OCI-LY1 (cell line): ENCODE measurements around the gene SECISBP2L.

ENCODE experiments used
- H2AFZ ChIP-seq: fragments of 200-600 bp; sonication (generic), shearing (Covaris generic); 2 replicates; pipeline ENCODE4 v1.6.0; 2014; ENCODE audit warnings: antibody characterized with exemption, mild to moderate bottlenecking, low read length
- H3F3A ChIP-seq: fragments of 200-600 bp; sonication (generic), shearing (Covaris generic); 2 replicates; pipeline ENCODE4 v1.6.0; 2014; ENCODE audit warnings: mild to moderate bottlenecking, antibody characterized with exemption, low read length, moderate library complexity; ENCODE audit not compliant: insufficient read depth
- H3K27ac ChIP-seq: fragments of 200-600 bp; sonication (generic); 2 replicates; pipeline ENCODE4 v1.5.1; 2014; ENCODE audit warnings: low read length, mixed run types, mild to moderate bottlenecking, low read depth; ENCODE audit not compliant: poor library complexity, severe bottlenecking
- H3K27me3 ChIP-seq: fragments of 200-600 bp; sonication (generic); 2 replicates; pipeline ENCODE4 v1.6.0; 2014; ENCODE audit warnings: antibody characterized with exemption, mild to moderate bottlenecking, low read length, moderate library complexity; ENCODE audit not compliant: insufficient read depth
- H3K36me3 ChIP-seq: fragments of 200-600 bp; sonication (generic); 2 replicates; pipeline ENCODE4 v1.6.1; 2014; ENCODE audit warnings: mild to moderate bottlenecking, antibody characterized with exemption, low read length, moderate library complexity, mixed read lengths; ENCODE audit not compliant: insufficient read depth
- H3K4me1 ChIP-seq: fragments of 200-600 bp; sonication (generic); 2 replicates; pipeline ENCODE4 v1.5.1; 2014; ENCODE audit warnings: mild to moderate bottlenecking, low read length, moderate library complexity; ENCODE audit not compliant: insufficient read depth, severe bottlenecking
- H3K4me2 ChIP-seq: fragments of 200-600 bp; sonication (generic), shearing (Covaris generic); 2 replicates; pipeline ENCODE4 v1.6.1; 2014; ENCODE audit warnings: low read length
- H3K4me3 ChIP-seq: fragments of 200-600 bp; sonication (generic); 2 replicates; pipeline ENCODE4 v1.5.1; 2014; ENCODE audit warnings: low read length, low read depth, mild to moderate bottlenecking, mixed read lengths; ENCODE audit not compliant: poor library complexity, severe bottlenecking
- H3K79me2 ChIP-seq: fragments of 200-600 bp; shearing (Covaris generic); 2 replicates; pipeline ENCODE4 v1.6.1; 2016; ENCODE audit warnings: mixed run types, low read length, mixed read lengths; ENCODE audit not compliant: insufficient read depth
- H3K9ac ChIP-seq: fragments of 200-600 bp; sonication (generic), shearing (Covaris generic); 2 replicates; pipeline ENCODE4 v1.6.1; 2014; ENCODE audit warnings: mild to moderate bottlenecking, low read length, mixed read lengths
- H3K9me2 ChIP-seq: fragments of 200-600 bp; sonication (generic), shearing (Covaris generic); 2 replicates; pipeline ENCODE4 v1.6.1; 2014; ENCODE audit warnings: low read depth, mild to moderate bottlenecking, low read length, mixed read lengths
- H3K9me3 ChIP-seq: fragments of 200-600 bp; shearing (Covaris generic); 2 replicates; pipeline ENCODE4 v1.6.1; 2014; ENCODE audit warnings: low read length, mixed read lengths
- H4K20me1 ChIP-seq: fragments of 200-600 bp; sonication (generic), shearing (Covaris generic); 2 replicates; pipeline ENCODE4 v1.6.0; 2016; ENCODE audit warnings: mild to moderate bottlenecking, low read length; ENCODE audit not compliant: insufficient read depth
- CTCF ChIP-seq: fragments of 200-600 bp; sonication (generic), shearing (Covaris generic); IDR thresholded peaks from 2 replicates; pipeline ENCODE4 v1.5.1; 2017; ENCODE audit warnings: mild to moderate bottlenecking, antibody characterized with exemption, low read length, moderate library complexity, mixed read lengths
- EZH2 ChIP-seq: fragments of 200-600 bp; sonication (generic), shearing (Covaris generic); IDR thresholded peaks from 2 replicates; pipeline ENCODE4 v1.8.0; 2017; ENCODE audit warnings: borderline replicate concordance, mixed run types, mild to moderate bottlenecking, antibody characterized with exemption, low read length, moderate library complexity, mixed read lengths

The SECISBP2L gene

GRCh38 chr15:49084285-49084570 lies 38.0 kb upstream of the SECISBP2L start:
- Histone ChIP-seq H3K36me3 (no peaks in the 10 kb centered on the region), H3K79me2 (no peaks in the 10 kb centered on the region), H2AFZ (no peak overlapping the region), H3K9me3 (no peaks in the 10 kb centered on the region), H3K4me3 (no peak overlapping the region), H3K4me2 (no peak overlapping the region), H3K4me1 (no peaks in the 10 kb centered on the region), H3K27me3 (no peaks in the 10 kb centered on the region), H3K9me2 (no peaks in the 10 kb centered on the region), H3F3A (no peaks in the 10 kb centered on the region), H3K9ac (no peak overlapping the region), H4K20me1 (no peaks in the 10 kb centered on the region), H3K27ac (no peak overlapping the region)
- TF ChIP-seq CTCF = no peak
- TF ChIP-seq EZH2 = no peak

- TF ChIP-seq EZH2 (no peak), CTCF (no peak)
- H3K79me2 ChIP-seq = no peaks in the 10 kb centered on the region
- no peaks in the 10 kb centered on the region for H3K36me3 ChIP-seq
- H3K4me2 ChIP-seq = no peak overlapping the region
- H3K9me3 ChIP-seq = no peaks in the 10 kb centered on the region
- H3K9ac ChIP-seq = no peak overlapping the region
- no peak overlapping the region for H2AFZ ChIP-seq
- H3K9me2 ChIP-seq = no peaks in the 10 kb centered on the region
- H3K4me3 ChIP-seq = no peak overlapping the region
- H3F3A ChIP-seq = no peaks in the 10 kb centered on the region
- H3K27ac ChIP-seq = no peak overlapping the region
- no peaks in the 10 kb centered on the region for H3K27me3 ChIP-seq
- H4K20me1 ChIP-seq = no peaks in the 10 kb centered on the region
- no peaks in the 10 kb centered on the region for H3K4me1 ChIP-seq
Observed at GRCh38 chr15:49083401-49084284, 37.4 kb upstream of the SECISBP2L start.

GRCh38 chr15:49082960-49083359 lies 36.7 kb upstream of the SECISBP2L start:
- Histone ChIP-seq H3K36me3 (no peaks in the 10 kb centered on the region), H3K4me3 (no peak overlapping the region), H2AFZ (no peak overlapping the region), H3K4me1 (no peaks in the 10 kb centered on the region), H4K20me1 (no peaks in the 10 kb centered on the region), H3K27me3 (no peaks in the 10 kb centered on the region), H3F3A (no peaks in the 10 kb centered on the region), H3K27ac (no peak overlapping the region), H3K9me3 (no peaks in the 10 kb centered on the region), H3K79me2 (no peaks in the 10 kb centered on the region), H3K9ac (no peak overlapping the region), H3K9me2 (no peaks in the 10 kb centered on the region), H3K4me2 (no peak overlapping the region)
- TF ChIP-seq EZH2 (no peak), CTCF (no peak)
